Caco-2 (cell line): ENCODE measurements around the gene ARHGEF28. TPM values are rescaled to one million over a fixed set of nuclear protein-coding genes. Genes with fewer than 3 reads are reported as not detected.

ENCODE experiments used
- BruUV-seq: library from RNA; stranded (reverse); fragments of 400-500 nt; replicated peaks from 2 replicates; lab custom pipeline; 2021; lab: Mats Ljungman, UMichigan
- CTCF ChIA-PET: fragments of 300-600 bp; sonication (Branson Sonifier 250); formaldehyde crosslinking; loops from one replicate; lab custom pipeline; 2022; ENCODE audit warnings: antibody characterized with exemption; lab: Charles Lee
- POLR2A ChIA-PET: fragments of 300-600 bp; sonication (Branson Sonifier 250); formaldehyde crosslinking; loops from one replicate; lab custom pipeline; 2022; ENCODE audit warnings: antibody characterized with exemption; lab: Charles Lee
- DNase-seq, 2 experiments: peaks; one replicate each; pipeline versions ENCODE4 v3.0.0 to v3.0.0-alpha.2; 2020 to 2022
- H3K27me3 ChIP-seq: replicated peaks from 2 replicates; pipeline ENCODE4 v1.6.0; 2011; ENCODE audit warnings: low read length; ENCODE audit not compliant: control insufficient read depth, insufficient read depth
- H3K36me3 ChIP-seq: 2 replicates; pipeline ENCODE4 v1.5.1; 2011; ENCODE audit warnings: low read length; ENCODE audit not compliant: control insufficient read depth, insufficient read depth
- H3K4me1 ChIP-seq: fragments of 250-450 bp; sonication (Bioruptor Pico); 2 replicates; pipeline ENCODE4 v1.5.1; 2020; ENCODE audit warnings: mild to moderate bottlenecking
- H3K4me3 ChIP-seq: 2 replicates; pipeline ENCODE4 v1.5.1; 2011; ENCODE audit warnings: low read depth, mild to moderate bottlenecking, control low read depth, low read length
- H3K9me3 ChIP-seq: fragments of 250-450 bp; sonication (Bioruptor Pico); 2 replicates; pipeline ENCODE4 v1.5.1; 2020; ENCODE audit warnings: mild to moderate bottlenecking, moderate library complexity
- H3K27ac Mint-ChIP-seq: one replicate; pipeline ENCODE4 v1.8.0; 2022; ENCODE audit warnings: mixed read lengths; ENCODE audit not compliant: unreplicated experiment
- H3K27me3 Mint-ChIP-seq: one replicate; pipeline ENCODE4 v1.8.0; 2022; ENCODE audit warnings: mixed read lengths; ENCODE audit not compliant: insufficient read depth, unreplicated experiment
- H3K36me3 Mint-ChIP-seq: one replicate; pipeline ENCODE4 v1.8.0; 2022; ENCODE audit warnings: mild to moderate bottlenecking, mixed read lengths; ENCODE audit not compliant: insufficient read depth, unreplicated experiment
- H3K4me1 Mint-ChIP-seq: one replicate; pipeline ENCODE4 v1.8.0; 2022; ENCODE audit warnings: low read depth, mixed read lengths; ENCODE audit not compliant: unreplicated experiment
- H3K4me3 Mint-ChIP-seq: one replicate; pipeline ENCODE4 v1.8.0; 2022; ENCODE audit warnings: mild to moderate bottlenecking, moderate library complexity, mixed read lengths; ENCODE audit not compliant: unreplicated experiment
- H3K9me3 Mint-ChIP-seq: one replicate; pipeline ENCODE4 v1.8.0; 2022; ENCODE audit warnings: mixed read lengths; ENCODE audit not compliant: unreplicated experiment
- CTCF ChIP-seq, 2 experiments: fragments of 200-600 bp in 1 of 2; IDR thresholded peaks; 1 replicate in 1 of 2; 2 replicates in 1 of 2; pipeline versions ENCODE4 v1.5.1 to v1.8.0; 2011 to 2022; ENCODE audit warnings: antibody characterized with exemption in 1 of 2, control low read depth in 1 of 2, inconsistent platforms in 1 of 2, low read depth in 1 of 2, low read length in 1 of 2, mild to moderate bottlenecking in 1 of 2, moderate library complexity in 1 of 2; ENCODE audit not compliant: insufficient read depth in 1 of 2, severe bottlenecking in 1 of 2, unreplicated experiment in 1 of 2
- intact Hi-C: fragments of 100-400 bp; cut with micrococcal nuclease; formaldehyde crosslinking; loops from one replicate; pipeline ENCODE4 v1.10.0; 2022; ENCODE audit not compliant: unreplicated experiment
- total RNA-seq: library from RNA; stranded (reverse); gene quantifications from 2 replicates; pipeline ENCODE4 v1.2.3, GENCODE V29; 2022

ARHGEF28 gene
- total RNA-seq, 1 experiment from 2014 or later: 4.6 TPM

- DNase-seq: no peak
- Mint-ChIP-seq H3K4me1 (peaks cover 13% of the 10 kb centered on the region), H3K4me3 (no peak overlapping the region), H3K27me3 (no peaks in the 10 kb centered on the region), H3K9me3 (no peaks in the 10 kb centered on the region), H3K36me3 (no peaks in the 10 kb centered on the region), H3K27ac (no peak overlapping the region)
- CTCF ChIA-PET: no interaction called here
- Histone ChIP-seq H3K4me3 (no peak overlapping the region), H3K36me3 (no peaks in the 10 kb centered on the region), H3K9me3 (no peaks in the 10 kb centered on the region), H3K27me3 (no peaks in the 10 kb centered on the region), H3K4me1 (no peaks in the 10 kb centered on the region; the same call in 1 of the 2 replicates)
- TF ChIP-seq CTCF (IDR thresholded peaks at IDR 0.05; ENCODE audit: insufficient read depth in 1 of 2, low read depth in 1 of 2, low read length in 1 of 2, severe bottlenecking in 1 of 2, unreplicated experiment in 1 of 2): no peak
- POLR2A ChIA-PET: no interaction called here
- intact Hi-C loops: no loop called here
- BruUV-seq: no TSS peak
Observed at GRCh38 chr5:73890569-73890968, 264.6 kb downstream of the ARHGEF28 start.

- CTCF ChIA-PET: no interaction called here
- Mint-ChIP-seq H3K27ac (no peak overlapping the region), H3K4me1 (peaks cover 13% of the 10 kb centered on the region), H3K4me3 (no peak overlapping the region), H3K9me3 (no peaks in the 10 kb centered on the region), H3K27me3 (no peaks in the 10 kb centered on the region), H3K36me3 (no peaks in the 10 kb centered on the region)
- POLR2A ChIA-PET: no interaction called here
- TF ChIP-seq CTCF (IDR thresholded peaks at IDR 0.05; ENCODE audit: insufficient read depth in 1 of 2, low read depth in 1 of 2, low read length in 1 of 2, severe bottlenecking in 1 of 2, unreplicated experiment in 1 of 2): no peak
- H3K4me1 ChIP-seq: no peaks in the 10 kb centered on the region; the same call in 1 of the 2 replicates
- H3K36me3 ChIP-seq: no peaks in the 10 kb centered on the region
- no peak overlapping the region for H3K4me3 ChIP-seq
- H3K27me3 ChIP-seq: no peaks in the 10 kb centered on the region
- DNase-seq: no peak
- no peaks in the 10 kb centered on the region for H3K9me3 ChIP-seq
- no TSS peak for BruUV-seq
- intact Hi-C loops: no loop called here
Observed at GRCh38 chr5:73892218-73892617, 266.2 kb downstream of the ARHGEF28 start.

GRCh38 chr5:73892806-73893205 lies 266.8 kb downstream of the ARHGEF28 start:
- H3K4me1 ChIP-seq: no peaks in the 10 kb centered on the region; the same call in 1 of the 2 replicates
- CTCF ChIA-PET: no interaction called here
- intact Hi-C loops: no loop called here
- no peak overlapping the region for H3K4me3 ChIP-seq
- no TSS peak for BruUV-seq
- DNase-seq: no peak
- no peaks in the 10 kb centered on the region for H3K9me3 Mint-ChIP-seq
- no peak overlapping the region for H3K4me3 Mint-ChIP-seq
- POLR2A ChIA-PET: no interaction called here
- no peaks in the 10 kb centered on the region for H3K36me3 Mint-ChIP-seq
- peaks cover 13% of the 10 kb centered on the region for H3K4me1 Mint-ChIP-seq
- no peaks in the 10 kb centered on the region for H3K27me3 Mint-ChIP-seq
- no peak for TF ChIP-seq CTCF (IDR thresholded peaks at IDR 0.05; ENCODE audit: insufficient read depth in 1 of 2, low read depth in 1 of 2, low read length in 1 of 2, severe bottlenecking in 1 of 2, unreplicated experiment in 1 of 2)
- H3K27ac Mint-ChIP-seq: no peak overlapping the region
- no peaks in the 10 kb centered on the region for H3K36me3 ChIP-seq
- no peaks in the 10 kb centered on the region for H3K9me3 ChIP-seq
- no peaks in the 10 kb centered on the region for H3K27me3 ChIP-seq
